ENCODE data around the gene MBD4.

DNA sequence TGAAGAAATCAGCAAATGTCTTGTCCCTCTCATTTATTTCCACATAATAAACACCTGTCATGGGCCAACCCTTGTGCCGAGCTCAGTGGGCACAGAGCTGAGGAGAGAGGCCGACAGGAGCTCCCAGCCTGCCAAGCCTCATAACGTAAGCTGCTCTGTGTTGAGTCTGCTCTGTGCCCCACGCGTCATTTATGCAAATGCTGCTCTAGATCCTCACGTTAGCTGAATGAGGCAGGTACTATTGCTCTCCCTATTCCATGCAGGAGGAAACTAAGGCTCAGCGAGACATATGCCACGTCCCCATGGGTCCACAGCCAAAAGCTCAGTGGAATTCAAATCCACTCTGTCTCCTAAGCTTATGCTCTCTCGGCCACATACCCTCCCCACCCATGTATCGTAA is 52.8 kb downstream of the MBD4 start:
- no peak for TF ChIP-seq CTCF (conservative IDR thresholded peaks at IDR 0.05; ENCODE audit: low read length)
- no peak for TF ChIP-seq EZH2phosphoT487 (IDR thresholded peaks at IDR 0.05; ENCODE audit: borderline replicate concordance, low read depth, low read length)
